Astrocyte (in vitro differentiated cells and primary cell): Measurements from ENCODE around the gene ANO6.

Experiments used
- CTCF ChIP-seq: IDR thresholded peaks from 2 replicates; pipeline ENCODE4 v1.5.1; 2011; ENCODE audit warnings: low read depth, mild to moderate bottlenecking, inconsistent platforms, low read length, moderate library complexity; ENCODE audit not compliant: insufficient read depth
- EZH2 ChIP-seq: IDR thresholded peaks from 2 replicates; pipeline ENCODE4 v1.6.1; 2012; ENCODE audit warnings: mild to moderate bottlenecking, low read length, inconsistent platforms; ENCODE audit not compliant: insufficient read depth

GRCh38 chr12:45268672-45269411 lies 52.9 kb downstream of the ANO6 start:
- TF ChIP-seq EZH2, result no peak
- peak; percentile 61 for TF ChIP-seq CTCF
